Activated CD8-positive, alpha-beta T cell treated with anti-CD3 and anti-CD28 coated beads for 36 hours (primary cell): ENCODE results near the gene SIX1. TPM values are rescaled to one million over a fixed set of nuclear protein-coding genes. Genes with fewer than 3 reads are reported as not detected.

Experiments used
- ATAC-seq: fragments of 200-7000 bp; cut with Tn5 transposase; one replicate; pipeline ENCODE4 v1.10.0; 2021; ENCODE audit warnings: mild to moderate bottlenecking, moderate library complexity
- CTCF ChIA-PET: fragments of 350-600 bp; sonication (Branson Sonifier 250); formaldehyde crosslinking; loops from one replicate; lab custom pipeline; 2021; ENCODE audit warnings: antibody characterized with exemption; lab: Charles Lee
- POLR2A ChIA-PET: fragments of 350-600 bp; sonication (Branson Sonifier 250); formaldehyde crosslinking; loops from one replicate; lab custom pipeline; 2021; ENCODE audit warnings: antibody characterized with exemption; lab: Charles Lee
- DNase-seq: peaks from one replicate; pipeline ENCODE4 v3.0.0-alpha.2; 2020
- H3K27ac Mint-ChIP-seq: one replicate; pipeline ENCODE4 v1.8.0; 2021; ENCODE audit warnings: mild to moderate bottlenecking, mixed read lengths
- H3K27me3 Mint-ChIP-seq: one replicate; pipeline ENCODE4 v1.8.0; 2021; ENCODE audit warnings: mixed read lengths
- H3K36me3 Mint-ChIP-seq: one replicate; pipeline ENCODE4 v1.8.0; 2021; ENCODE audit warnings: low read depth, mixed read lengths
- H3K4me1 Mint-ChIP-seq: one replicate; pipeline ENCODE4 v1.8.0; 2021; ENCODE audit warnings: low read depth, mixed read lengths
- H3K4me3 Mint-ChIP-seq: one replicate; pipeline ENCODE4 v1.8.0; 2021; ENCODE audit warnings: mild to moderate bottlenecking, moderate library complexity, mixed read lengths
- H3K9me3 Mint-ChIP-seq: one replicate; pipeline ENCODE4 v1.8.0; 2021; ENCODE audit warnings: mixed read lengths
- intact Hi-C: fragments of 100-400 bp; cut with micrococcal nuclease; formaldehyde crosslinking; loops from one replicate; pipeline ENCODE4 v1.10.0; 2022
- total RNA-seq, 2 experiments: library from RNA; stranded (reverse); gene quantifications; one replicate each; pipeline ENCODE4 v1.2.3, GENCODE V29; 2021
- TF ChIP-seq, protein P1 (sequence below): fragments of 200-600 bp; IDR thresholded peaks from one replicate; pipeline ENCODE4 v1.8.0; 2022; ENCODE audit warnings: antibody characterized with exemption, mild to moderate bottlenecking

Gene SIX1
- total RNA-seq, 2 experiments from 2014 or later, result not detected

DNA sequence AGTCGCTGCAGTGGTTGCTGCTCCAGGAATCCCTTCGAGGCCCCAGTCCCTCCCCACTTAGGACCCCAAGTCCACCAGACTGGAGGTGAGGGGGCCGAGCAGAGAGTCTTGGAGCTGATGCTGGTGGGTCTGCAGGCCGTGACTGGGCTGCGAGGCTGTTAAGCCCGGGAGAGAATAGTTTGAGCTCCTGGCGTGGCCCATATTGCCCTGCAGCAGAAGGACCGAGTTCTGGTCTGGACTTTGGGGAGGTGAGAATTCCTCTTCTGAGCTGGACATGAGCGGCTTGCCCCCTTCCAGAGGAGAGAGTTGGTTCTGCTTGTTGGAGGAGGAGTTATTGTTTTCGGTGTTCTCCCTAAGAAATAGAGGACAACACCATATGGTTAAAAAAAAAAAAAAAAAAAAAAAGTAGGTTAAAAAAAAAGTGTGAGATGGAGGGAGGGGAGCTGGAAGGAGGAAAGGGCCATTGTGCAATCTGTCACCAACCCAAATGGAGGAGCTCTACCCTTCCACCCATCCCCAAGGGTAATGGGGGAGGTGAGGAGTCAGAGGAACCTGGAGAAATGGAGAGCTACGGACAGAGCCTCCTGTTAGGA lies 3.0 kb downstream of the SIX1 start:
- Mint-ChIP-seq H3K27me3 (peaks cover 83% of the 10 kb centered on the region), H3K4me3 (no peak overlapping the region), H3K36me3 (no peaks in the 10 kb centered on the region), H3K9me3 (no peaks in the 10 kb centered on the region), H3K4me1 (peaks cover 35% of the 10 kb centered on the region), H3K27ac (no peak overlapping the region)
- ATAC-seq, result no peak
- ChIA-PET CTCF (no interaction called here), POLR2A (interaction anchor here (0.7 kb wide), 1 partner anchor 10 kb away, joined by 5 read pairs; no protein-coding TSS in a partner anchor)
- no peak for DNase-seq
- intact Hi-C loops, result no loop called here
- TF ChIP-seq, protein P1, sequence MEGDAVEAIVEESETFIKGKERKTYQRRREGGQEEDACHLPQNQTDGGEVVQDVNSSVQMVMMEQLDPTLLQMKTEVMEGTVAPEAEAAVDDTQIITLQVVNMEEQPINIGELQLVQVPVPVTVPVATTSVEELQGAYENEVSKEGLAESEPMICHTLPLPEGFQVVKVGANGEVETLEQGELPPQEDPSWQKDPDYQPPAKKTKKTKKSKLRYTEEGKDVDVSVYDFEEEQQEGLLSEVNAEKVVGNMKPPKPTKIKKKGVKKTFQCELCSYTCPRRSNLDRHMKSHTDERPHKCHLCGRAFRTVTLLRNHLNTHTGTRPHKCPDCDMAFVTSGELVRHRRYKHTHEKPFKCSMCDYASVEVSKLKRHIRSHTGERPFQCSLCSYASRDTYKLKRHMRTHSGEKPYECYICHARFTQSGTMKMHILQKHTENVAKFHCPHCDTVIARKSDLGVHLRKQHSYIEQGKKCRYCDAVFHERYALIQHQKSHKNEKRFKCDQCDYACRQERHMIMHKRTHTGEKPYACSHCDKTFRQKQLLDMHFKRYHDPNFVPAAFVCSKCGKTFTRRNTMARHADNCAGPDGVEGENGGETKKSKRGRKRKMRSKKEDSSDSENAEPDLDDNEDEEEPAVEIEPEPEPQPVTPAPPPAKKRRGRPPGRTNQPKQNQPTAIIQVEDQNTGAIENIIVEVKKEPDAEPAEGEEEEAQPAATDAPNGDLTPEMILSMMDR, result no peak

GRCh38 chr14:60645126-60645741 lies 4.0 kb downstream of the SIX1 start:
- Mint-ChIP-seq H3K27ac (no peak overlapping the region), H3K4me1 (peaks cover 33% of the 10 kb centered on the region), H3K27me3 (peaks cover 84% of the 10 kb centered on the region), H3K9me3 (no peaks in the 10 kb centered on the region), H3K4me3 (no peak overlapping the region), H3K36me3 (no peaks in the 10 kb centered on the region)
- no peak for ATAC-seq
- intact Hi-C loops, result no loop called here
- ChIA-PET CTCF (interaction anchor here (0.6 kb wide), 1 partner anchor 384 kb away, joined by 3 read pairs; no protein-coding TSS in a partner anchor), POLR2A (interaction anchor here (0.6 to 0.7 kb wide), 2 partner anchors 11 to 20 kb away, joined by 4 to 5 read pairs; no protein-coding TSS in a partner anchor)
- no peak for DNase-seq
- TF ChIP-seq, protein P1, result no peak

DNA sequence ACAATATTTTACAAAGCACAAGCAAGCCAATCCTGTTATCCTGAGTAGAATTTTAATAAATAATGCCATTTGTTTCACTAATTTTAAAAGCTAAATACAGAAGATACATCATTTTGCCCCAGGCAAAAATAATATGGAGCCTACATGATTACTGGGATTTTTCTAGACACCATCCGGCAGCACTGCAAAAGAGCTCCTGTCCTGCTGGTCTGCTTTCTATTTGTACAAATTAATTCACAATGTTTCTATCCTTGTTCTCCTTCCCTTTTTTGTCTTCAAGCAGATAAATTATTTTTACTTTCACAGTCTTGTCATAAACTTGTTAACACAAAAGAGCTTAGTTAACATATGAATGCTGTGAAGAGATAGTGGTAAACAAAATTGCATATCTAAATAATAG lies 4.6 kb downstream of the SIX1 start:
- intact Hi-C loops, result no loop called here
- CTCF ChIA-PET, result interaction anchor here (0.6 kb wide), 1 partner anchor 385 kb away, joined by 3 read pairs; no protein-coding TSS in a partner anchor
- H3K9me3 Mint-ChIP-seq, result no peaks in the 10 kb centered on the region

DNA sequence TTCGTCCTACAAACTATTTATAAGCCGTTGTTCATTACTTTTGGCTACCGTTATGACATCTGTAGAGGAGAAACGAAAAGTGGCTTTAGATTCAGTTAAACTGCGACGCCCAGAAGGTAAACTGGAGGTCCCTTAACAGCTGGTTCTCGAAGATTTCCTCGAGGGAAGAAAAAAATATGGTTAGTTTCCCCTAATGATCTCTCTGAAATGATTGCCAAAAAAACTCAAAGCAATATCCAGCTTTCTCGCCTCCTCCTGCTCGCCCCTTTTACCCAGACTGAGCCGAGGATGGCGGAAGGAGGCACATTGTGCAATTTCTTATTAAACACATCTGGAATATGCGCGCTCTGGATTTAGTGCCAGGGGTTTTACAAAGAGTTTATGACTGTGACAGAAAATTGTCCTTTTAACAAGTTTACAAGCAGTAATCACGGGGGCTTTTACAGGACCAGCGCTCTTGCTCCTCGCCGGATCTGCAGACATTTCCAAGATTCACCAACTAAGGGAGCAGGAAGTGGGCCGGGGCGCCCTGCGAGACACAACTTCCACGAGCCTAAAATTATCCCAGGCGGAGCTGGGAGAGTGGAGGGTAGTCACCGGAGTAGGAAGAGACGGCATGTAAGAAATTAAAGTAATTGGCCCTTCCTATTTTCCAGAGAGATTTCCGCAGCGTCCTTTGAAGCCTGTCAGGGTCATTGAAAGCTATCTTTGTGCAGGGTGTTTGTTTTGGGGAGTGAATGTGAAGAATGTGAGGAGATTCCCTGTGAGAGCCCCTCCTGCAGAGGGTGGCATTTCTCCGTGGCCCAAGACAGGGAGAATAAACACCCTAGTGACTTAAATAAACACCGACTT lies 5.6 kb downstream of the SIX1 start:
- TF ChIP-seq, protein P1, result no peak
- intact Hi-C loops, result no loop called here
- Mint-ChIP-seq H3K4me3 (no peak overlapping the region), H3K27me3 (peaks cover 85% of the 10 kb centered on the region), H3K4me1 (peaks cover 26% of the 10 kb centered on the region), H3K27ac (no peak overlapping the region), H3K9me3 (no peaks in the 10 kb centered on the region), H3K36me3 (no peaks in the 10 kb centered on the region)
- ATAC-seq (no peak), DNase-seq (no peak)
- ChIA-PET POLR2A (interaction anchor here (0.7 to 1.0 kb wide), 2 partner anchors 9 to 11 kb away, joined by 3 read pairs; no protein-coding TSS in a partner anchor), CTCF (interaction anchor here (1.1 to 1.2 kb wide), 2 partner anchors 12 to 130 kb away, joined by 3 to 4 read pairs; no protein-coding TSS in a partner anchor)

More for the DNA sequence above, 4.6 kb downstream of the SIX1 start:
- no peak for ATAC-seq
- Mint-ChIP-seq H3K27me3 (peaks cover 82% of the 10 kb centered on the region), H3K4me1 (peaks cover 27% of the 10 kb centered on the region), H3K27ac (no peak overlapping the region), H3K4me3 (no peak overlapping the region), H3K36me3 (no peaks in the 10 kb centered on the region)
- POLR2A ChIA-PET, result no interaction called here
- no peak for DNase-seq
- TF ChIP-seq, protein P1, result no peak
